ENCODE data around the gene RASA3.
"Not testable (repeated sequence)": the region's sequence is repeated elsewhere in the genome, so short reads cannot be mapped to it uniquely, and the experiment has no call there.

RASA3 gene

GRCh38 chr13:114114006-114114640 lies 18.3 kb downstream of the RASA3 start:
- DNase-seq (ENCODE audit: low spot score), result no peak

GRCh38 chr13:114113395-114113794 lies 19.0 kb downstream of the RASA3 start:
- DNase-seq (ENCODE audit: low spot score), result not testable (repeated sequence)

GRCh38 chr13:114112826-114113322 lies 19.5 kb downstream of the RASA3 start:
- no peak for DNase-seq (ENCODE audit: low spot score)

- no peak for DNase-seq (ENCODE audit: low spot score)
These were observed 20.1 kb downstream of the RASA3 start for GRCh38 chr13:114112231-114112825.

GRCh38 chr13:114111577-114111976 lies 20.8 kb downstream of the RASA3 start:
- no peak for DNase-seq (ENCODE audit: low spot score)

GRCh38 chr13:114110830-114111189 lies 21.6 kb downstream of the RASA3 start:
- not testable (repeated sequence) for DNase-seq (ENCODE audit: low spot score)

GRCh38 chr13:114110091-114110829 lies 22.2 kb downstream of the RASA3 start:
- DNase-seq (ENCODE audit: low spot score), result no peak

GRCh38 chr13:114109641-114110041 lies 22.8 kb downstream of the RASA3 start:
- DNase-seq (ENCODE audit: low spot score), result no peak

GRCh38 chr13:114108894-114109293 lies 23.5 kb downstream of the RASA3 start:
- no peak for DNase-seq (ENCODE audit: low spot score)

GRCh38 chr13:114108141-114108761 lies 24.2 kb downstream of the RASA3 start:
- no peak for DNase-seq (ENCODE audit: low spot score)

- DNase-seq (ENCODE audit: low spot score), result no peak
These were observed 24.7 kb downstream of the RASA3 start for GRCh38 chr13:114107686-114108081.

GRCh38 chr13:114106991-114107685 lies 25.3 kb downstream of the RASA3 start:
- no peak for DNase-seq (ENCODE audit: low spot score)

GRCh38 chr13:114106526-114106925 lies 25.9 kb downstream of the RASA3 start:
- no peak for DNase-seq (ENCODE audit: low spot score)

GRCh38 chr13:114105521-114106225 lies 26.8 kb downstream of the RASA3 start:
- no peak for DNase-seq (ENCODE audit: low spot score)

- DNase-seq (ENCODE audit: low spot score), result no peak
These were observed 27.5 kb downstream of the RASA3 start for GRCh38 chr13:114104655-114105520.

- no peak for DNase-seq (ENCODE audit: low spot score)
These were observed 28.4 kb downstream of the RASA3 start for GRCh38 chr13:114103801-114104654.

GRCh38 chr13:114103289-114103621 lies 29.2 kb downstream of the RASA3 start:
- not testable (repeated sequence) for DNase-seq (ENCODE audit: low spot score)

- no peak for DNase-seq (ENCODE audit: low spot score)
These were observed 29.7 kb downstream of the RASA3 start for GRCh38 chr13:114102521-114103288.

GRCh38 chr13:114102131-114102520 lies 30.3 kb downstream of the RASA3 start:
- DNase-seq (ENCODE audit: low spot score), result no peak
